ENCODE measurements around the gene ST7.

DNA sequence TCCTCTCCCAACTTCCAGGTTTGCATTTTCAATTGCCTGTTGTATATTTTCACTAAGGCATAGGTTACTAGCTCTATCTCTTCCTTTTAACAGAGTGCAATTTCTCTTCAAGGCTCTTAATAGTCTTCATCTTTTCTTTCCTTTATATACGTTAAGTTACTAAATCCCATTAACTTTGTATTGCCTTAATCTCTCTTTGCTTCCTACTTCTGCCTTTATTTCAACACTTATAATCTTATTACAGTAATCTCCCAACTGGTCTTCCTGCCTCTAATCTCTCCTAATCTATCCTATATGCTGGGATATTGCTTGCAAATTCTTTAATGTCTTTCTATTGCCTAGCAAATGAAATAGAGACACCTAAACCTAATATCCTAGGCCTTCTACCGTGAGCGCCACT is 26.1 kb downstream of the ST7 start:
- TF ChIP-seq POLR2AphosphoS5 (IDR thresholded peaks at IDR 0.05; ENCODE audit: borderline replicate concordance, low read depth, low read length) (no peak), EZH2 (IDR thresholded peaks at IDR 0.05) (no peak), FOXP2 (optimal IDR thresholded peaks at IDR 0.05; ENCODE audit: control extremely low read depth, extremely low read length, insufficient read depth) (no peak)

All from SK-N-MC (cell line).